Stimulated activated naive CD4-positive, alpha-beta T cell (primary cell): Measurements from ENCODE around the gene CDKL5.
A peak's percentile ranks its signal among the peaks of the same experiment; 100 is the strongest.
"Not testable (repeated sequence)": the region's sequence is repeated elsewhere in the genome, so short reads cannot be mapped to it uniquely, and the experiment has no call there.

ENCODE experiments used
- DNase-seq, 6 experiments: peaks; one replicate each; lab custom pipeline; 2025; lab: John Stamatoyannopoulos, UW

CDKL5 gene

DNA sequence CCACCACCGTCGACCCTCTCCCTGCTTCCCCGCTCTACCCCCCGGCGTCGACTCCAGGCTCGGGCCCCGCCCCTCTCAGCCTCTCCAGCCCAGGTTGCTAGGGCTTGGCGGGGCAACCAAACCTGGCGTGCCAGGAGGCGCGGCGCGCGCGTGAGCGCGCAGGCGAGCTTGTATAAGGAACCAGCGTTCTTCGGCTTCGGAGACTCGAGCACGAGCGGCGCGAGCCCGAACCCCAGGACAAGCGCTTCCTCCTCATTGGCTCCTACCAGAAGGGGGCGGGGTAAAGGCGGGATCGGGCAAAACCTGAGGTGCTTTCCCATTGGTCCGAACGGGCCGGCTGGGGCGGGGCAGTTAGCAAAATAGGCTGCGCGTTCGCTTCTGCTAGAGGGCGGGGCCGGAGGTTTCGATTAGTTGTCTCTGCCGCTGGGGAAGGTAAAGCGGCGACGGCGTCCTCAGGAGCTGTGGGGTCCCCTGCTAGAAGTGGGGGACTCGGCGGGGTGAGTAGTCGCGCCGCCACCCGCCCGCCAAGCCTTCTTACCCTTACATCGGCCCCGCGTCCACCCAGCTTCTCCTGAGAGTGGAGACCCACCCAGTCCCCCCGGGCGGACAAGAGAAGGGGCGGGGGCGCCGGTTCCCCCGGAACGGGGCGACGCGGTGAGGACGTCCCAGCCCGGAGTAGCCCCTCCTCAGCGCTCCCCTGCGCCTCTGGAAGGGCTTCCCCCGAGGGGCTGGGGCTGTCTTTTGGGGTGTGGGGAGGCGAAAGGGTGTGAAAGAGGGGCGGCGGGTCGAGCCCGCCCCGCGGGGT is at the start of gene CDKL5:
Gene CDKL5 (plus strand): TSS at position 410 of the 805 bp plus-strand sequence. CDS start 81,489 bp downstream, outside the sequence.
- DNase-seq: peak; percentile 86 to 96 (median 96)

DNA sequence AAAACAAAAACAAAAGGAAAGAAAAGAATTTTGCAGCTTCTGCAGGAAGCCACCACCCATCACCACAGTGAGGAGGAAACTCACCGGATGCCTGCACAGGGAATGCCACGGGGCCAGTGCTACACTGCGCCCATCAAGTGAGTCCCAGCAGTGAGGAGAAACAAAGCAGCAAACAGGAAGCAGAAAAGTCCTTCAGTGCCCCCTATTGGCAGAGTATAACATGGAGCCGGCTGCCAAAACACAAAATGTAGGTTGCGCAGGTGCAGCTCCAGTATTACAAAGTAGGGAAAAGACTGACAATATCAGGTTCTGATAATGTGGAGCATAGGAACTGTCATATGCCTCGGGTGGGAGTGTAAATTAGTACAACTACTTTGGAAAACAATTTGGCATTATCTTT is 47.6 kb upstream of the CDKL5 start:
- DNase-seq: peak in 2 of 6 experiments; percentile 8 to 12

DNA sequence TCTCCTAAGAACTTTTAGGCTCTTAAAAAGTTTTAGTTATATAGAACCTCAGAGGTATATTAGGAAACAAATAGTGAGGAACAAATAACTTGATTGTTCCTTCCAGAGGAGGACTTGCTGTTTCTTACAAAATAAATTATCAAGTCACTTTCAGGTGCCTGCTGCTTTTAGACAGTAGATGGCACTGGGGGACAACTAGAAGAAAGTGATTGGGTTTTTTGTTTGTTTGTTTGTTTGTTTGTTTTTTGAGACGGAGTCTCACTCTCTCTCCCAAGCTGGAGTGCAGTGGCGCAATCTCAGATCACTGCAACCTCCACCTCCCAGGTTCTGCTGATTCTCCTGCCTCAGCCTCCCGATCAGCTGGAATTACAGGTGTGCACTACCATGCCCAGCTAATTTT is 35.4 kb upstream of the CDKL5 start:
- no peak for DNase-seq

DNA sequence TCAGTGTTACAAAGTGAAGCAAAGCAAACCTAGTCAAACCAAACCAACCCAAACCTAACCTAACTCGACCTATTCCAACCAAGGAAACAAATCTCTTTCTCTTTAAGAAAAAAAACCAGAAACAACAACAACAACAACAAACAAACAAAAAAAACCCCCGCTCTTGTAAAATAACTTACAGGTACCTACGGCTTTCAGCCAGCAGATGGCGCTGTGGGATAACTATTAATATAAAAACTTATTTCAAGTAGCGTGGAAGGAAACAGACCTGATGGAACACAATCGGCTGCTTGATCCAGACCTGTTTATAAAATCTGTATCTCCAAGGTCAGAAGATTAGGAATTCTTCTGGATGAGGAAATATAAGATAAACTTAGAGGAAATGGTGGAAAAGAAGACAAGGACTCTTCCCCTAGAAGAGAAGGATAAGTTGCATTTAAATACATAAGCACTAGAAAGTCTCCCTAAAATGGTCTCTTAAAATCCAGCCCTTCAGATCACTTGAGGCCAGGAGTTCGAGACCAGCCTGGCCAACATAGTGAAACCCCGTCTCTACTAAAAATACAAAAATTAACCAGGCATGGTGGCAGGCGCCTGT is 34.4 kb upstream of the CDKL5 start:
- DNase-seq: peak; percentile 26 to 74 (median 62)

DNA sequence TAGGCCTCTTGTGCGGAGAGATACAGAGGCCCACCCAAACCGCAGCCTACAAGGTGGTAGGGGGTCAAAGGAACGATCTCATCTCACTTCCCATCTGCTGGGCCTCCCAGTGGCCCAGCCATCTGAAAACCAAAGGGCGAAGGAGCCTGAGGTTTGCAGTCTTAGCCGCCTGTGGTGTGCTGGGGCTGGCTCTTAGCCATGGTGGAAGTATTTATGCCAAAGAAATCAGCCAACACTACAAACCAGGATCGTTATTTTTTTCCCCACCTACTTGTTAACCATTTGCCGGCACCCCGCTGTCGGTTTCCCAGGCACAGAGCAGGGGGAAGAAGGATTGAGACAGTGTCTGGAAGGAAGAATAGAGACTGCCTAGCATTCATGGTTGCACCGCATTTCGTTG is 30.9 kb upstream of the CDKL5 start:
- DNase-seq: no peak

DNA sequence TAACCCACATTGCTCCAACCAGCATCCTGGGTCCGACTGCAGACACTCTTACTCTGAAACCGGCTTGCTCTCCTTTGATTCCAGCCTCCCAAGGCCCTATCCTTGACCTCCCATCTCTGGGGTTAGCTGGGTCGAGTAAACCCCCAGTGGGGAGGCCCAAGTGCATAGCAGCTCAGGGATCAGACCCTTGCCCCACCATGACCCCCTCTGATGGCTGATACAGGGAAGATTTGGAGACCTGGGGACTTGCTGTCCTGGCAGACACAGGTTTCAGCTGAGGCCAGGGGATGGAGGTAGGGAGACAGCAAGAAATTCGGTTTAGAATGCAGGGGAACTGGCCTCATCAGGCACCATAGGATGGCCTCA is 23.6 kb upstream of the CDKL5 start:
- DNase-seq: no peak

DNA sequence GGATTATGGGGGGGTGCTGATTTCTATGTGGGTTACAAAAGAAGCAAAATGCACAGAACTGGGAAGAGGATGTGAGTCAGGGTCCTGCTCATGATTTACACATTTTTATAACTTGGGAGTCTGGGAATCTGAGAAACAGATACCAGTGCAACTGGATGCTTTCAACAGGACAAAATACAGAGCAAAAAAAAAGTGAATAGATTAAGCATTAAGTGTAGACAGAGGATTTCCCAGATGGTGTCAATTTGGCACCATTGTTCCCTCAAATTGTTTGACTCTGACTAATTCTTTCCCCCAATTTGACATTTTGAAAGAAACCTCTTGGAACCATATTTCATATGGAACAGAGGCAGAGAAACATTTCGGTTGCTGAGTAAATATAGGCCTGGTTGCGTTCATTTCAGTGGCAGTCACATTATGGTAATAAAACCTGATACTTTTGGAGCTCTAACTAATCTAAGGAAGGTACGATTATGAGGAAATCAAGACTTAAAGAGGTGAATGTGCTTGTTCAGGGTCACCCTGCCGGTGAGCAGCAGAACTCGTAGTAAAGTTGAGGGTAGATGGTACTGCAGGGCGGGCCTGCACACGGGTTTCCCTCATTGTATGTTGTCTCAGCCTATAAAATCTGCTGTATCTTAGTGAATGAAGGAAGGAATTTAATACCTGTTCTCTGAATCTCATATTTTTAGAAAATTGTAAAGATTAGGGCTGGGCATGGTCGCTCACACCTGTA is 18.7 kb upstream of the CDKL5 start:
- DNase-seq: no peak

DNA sequence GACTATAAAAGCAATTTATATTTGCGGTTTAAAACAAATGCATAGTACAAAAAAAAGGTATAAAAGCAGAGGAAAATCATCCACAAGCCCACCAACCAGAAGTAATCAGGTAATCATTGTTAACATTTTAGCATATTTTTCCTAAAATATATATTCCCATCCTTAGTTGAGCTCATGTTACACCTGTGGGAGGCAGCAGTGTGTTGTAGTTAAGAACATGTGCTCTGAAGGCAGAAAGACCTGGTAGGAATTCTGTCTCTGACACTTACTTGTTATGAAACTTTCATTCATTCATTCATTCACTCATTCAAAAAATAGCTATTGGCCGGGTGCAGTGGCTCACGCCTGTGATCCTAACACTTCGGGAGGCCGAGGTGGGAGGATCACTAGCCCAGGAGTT is 15.4 kb upstream of the CDKL5 start:
- no peak for DNase-seq

DNA sequence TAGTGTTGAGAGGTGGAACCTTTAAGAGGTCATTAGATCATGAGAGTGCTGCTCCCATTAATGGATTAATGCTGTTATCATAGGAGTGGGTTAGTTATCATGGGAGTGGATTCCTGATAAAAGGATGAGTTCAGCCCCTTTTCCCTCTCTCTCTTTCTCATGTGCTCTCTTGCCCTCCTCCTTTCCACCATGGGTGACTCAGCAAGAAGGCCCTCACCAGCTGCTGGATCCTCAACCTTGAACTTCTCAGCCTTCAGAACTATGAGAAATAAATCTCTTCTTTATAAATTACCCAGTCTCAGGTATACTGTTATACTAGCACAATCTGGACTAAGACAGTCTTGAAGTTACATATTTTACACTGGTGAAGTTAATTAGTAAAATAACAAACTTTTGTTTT is 10.0 kb upstream of the CDKL5 start:
- no peak for DNase-seq

DNA sequence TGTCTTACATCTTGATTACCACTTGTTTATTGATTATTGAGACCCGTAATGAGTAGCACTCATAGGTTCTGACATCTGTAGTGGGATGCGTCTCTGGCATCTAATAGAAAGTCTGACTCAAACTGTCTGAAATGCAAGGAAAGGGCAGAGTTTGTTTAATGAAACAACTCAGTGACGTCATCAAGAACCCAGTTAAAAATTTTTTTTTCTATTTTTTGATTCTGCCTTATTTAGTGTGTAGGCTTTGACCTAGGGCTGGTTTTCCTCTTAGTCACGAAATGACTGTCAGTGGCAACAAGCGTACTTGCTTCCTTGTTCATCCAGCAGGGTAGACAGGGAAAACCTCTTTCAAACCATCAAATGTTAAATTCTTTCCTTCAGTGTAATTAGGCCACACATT is 3.1 kb upstream of the CDKL5 start:
- DNase-seq: no peak

DNA sequence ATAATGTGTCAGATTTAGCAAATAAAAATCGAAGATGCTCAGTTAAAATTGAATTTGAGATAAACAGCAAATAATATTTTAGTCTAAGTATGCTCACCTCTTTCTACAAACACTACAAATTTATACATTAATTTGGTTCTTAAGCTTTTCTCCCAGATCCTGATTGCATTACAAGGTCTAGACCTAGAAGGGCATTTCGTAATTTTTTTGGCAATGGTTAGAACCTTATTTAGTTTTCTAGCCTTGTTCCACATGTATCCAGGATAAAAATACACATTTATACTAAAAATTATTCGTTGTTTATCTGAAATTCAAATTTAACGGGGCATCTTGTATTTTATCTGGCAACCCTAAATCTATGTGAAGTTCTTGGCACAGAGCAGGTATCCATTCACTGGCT is 2.5 kb upstream of the CDKL5 start:
- no peak for DNase-seq

DNA sequence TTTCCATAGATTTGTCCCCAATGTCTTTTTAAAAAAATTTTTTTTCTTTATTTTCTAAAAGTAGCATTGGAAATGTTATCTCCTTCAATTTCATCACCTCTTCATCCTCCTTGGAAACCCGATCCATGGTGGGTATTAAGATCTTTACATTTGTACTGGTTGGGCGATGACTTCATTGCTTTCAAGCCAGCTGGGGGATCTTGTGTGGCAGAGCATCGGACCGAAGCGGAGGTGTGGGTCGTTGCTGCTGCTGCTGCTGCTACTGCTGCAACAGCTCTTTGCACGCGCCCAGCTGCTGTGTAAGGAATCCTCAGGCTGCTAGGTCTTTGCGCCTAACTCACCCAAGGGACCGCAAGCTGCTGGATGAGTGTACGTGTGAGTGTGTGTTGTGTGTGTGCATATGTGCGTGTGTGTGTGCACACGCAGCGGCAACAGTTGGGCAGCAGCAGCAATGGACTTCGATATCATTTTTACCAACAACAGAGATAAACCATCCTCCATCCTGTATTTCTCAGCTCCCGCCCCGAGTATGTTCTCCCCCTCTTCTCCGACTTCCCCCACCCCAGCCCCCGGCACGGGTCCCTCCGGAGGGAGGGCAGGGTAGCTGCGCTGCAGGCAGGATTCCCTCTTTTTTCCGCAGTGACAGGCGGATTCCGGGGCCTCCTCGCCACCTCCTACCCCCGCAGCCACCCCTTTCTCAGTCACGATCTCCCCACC is 768 bp upstream of the CDKL5 start:
- peak in 2 of 6 experiments; percentile 25 to 41 for DNase-seq

DNA sequence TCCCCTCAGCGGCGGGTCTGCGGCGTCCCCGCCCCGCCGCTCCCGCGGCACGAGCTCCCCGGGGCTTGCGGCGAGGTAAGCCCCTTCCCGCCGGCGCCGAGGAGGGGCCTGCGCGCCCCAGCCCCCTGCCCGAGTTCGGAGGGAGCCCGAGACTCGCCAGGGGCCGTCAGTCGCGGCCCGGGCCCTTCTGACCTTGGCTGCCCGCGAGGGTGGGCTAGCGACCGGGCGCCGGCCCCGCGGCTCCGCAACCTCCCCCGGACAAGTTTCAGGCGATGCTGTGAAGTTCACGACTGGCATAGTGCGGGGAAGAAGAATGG is 554 bp downstream of the CDKL5 start:
- DNase-seq: no peak

DNA sequence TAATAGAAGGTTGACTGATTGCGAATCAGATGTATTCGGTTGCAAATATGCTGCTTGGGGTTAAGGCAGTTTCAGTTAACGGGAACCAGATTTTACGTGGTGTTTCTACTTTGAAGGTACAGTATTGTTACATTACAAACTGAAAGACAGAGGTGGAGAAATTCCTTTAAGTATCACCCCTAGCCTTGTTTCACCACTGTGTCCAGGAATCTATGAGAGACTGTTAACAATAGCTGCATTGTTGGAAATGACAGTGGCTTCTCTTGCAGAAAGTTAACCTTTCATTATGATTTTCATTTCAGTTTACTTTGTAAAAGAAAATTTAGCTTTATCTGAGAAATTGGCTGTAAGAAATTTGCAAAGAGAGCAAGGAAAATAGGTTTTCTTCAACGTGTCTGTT is 2.6 kb downstream of the CDKL5 start:
- no peak for DNase-seq

DNA sequence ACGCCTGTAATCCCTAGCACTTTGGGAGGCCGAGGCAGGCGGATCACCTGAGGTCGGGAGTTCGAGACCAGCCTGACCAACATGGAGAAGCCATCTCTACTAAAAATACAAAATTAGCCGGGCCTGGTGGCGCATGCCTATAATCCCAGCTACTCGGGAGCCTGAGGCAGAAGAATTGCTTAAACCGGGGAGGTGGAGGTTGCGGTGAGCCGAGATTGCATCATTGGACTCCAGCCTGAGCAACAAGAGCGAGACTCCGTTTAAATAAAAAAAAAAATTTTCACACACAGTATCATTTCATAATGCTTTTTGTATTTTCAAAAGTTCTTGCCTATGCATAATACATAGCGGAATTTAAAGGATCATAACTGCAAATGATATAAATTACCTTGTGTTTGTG is 7.9 kb downstream of the CDKL5 start:
- DNase-seq: not testable (repeated sequence)

DNA sequence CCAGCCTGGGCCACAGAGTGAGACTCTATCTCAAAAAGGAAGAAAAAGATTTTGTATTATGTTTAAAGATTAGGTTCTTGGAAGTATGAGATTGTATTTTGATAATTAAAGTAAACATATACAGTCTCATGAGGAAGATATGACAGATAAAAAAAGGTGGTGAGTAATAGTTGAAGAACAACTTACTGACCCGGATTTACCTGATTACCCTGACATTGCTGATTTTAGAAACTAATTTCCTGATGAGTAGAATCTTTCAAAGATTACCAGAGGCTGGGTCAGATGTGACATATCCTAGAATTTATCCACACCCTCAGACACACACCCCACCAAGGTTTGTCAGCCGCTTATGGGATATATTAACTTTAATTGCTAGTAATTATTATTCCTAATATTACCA is 9.5 kb downstream of the CDKL5 start:
- no peak for DNase-seq

DNA sequence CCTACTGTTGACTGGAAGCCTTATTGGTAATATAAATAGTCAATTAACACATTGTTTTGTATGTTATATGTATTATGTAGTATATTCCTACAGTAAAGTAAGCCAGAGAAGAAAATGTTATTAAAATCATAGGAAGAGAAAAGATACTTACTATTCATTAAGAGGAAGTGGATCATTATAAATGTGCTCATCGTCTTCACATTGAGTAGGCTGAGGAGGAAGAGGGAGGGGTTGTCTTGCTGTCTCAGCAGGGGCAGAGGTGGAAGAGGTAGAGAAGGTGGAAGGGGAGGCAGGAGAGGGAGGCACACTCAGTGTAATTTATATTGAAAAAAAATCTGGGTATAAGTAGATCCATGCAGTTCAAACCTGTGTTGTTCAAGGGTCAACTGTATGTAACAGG is 10.6 kb downstream of the CDKL5 start:
- no peak for DNase-seq

DNA sequence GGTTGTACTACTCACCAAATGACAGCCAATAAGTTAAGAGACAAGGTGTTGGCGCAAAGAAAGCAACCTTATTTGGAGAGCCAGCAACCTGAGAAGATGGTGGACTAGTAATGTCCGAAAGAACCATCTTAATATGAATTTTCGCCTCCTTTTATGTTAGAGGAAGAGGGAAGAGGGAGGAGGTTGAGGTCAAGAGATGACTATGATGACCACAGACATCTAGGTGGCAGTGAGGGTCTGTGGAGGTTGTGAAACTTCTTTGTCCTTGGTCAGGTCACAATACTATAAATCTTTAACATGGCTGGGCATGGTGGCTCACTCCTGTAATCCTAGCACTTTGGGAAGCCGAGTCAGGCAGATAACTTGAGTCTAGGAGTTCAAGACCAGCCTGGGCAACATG is 15.4 kb downstream of the CDKL5 start:
- DNase-seq: no peak

DNA sequence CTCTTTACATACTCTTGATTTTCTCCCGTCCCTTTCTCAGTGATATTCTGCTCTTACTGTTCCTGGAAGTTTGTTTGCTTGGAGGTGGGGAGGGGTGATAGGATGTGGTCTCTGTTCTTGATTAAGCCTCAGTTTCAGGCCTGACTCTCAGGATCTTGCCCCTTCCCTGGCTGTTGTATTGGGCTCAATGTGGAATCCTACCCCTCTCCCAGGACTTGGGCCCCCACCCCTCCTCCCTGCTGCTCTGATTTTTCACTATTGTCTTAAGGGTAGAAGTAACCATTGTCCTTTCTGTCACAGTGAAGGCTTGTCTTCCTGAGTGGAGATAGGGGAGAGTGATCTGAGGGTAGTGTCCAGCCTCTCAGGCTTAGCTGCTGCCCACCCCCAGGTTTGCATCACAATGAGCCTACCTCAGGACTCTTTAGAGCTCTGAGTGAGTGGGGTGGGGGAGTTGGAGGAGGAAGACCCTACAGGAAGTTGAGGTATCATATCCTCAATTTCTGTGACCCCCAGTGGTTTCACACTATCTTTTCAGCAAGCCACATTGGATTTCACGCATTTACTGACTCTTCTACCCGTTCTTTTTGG is 16.5 kb downstream of the CDKL5 start:
- DNase-seq: no peak

DNA sequence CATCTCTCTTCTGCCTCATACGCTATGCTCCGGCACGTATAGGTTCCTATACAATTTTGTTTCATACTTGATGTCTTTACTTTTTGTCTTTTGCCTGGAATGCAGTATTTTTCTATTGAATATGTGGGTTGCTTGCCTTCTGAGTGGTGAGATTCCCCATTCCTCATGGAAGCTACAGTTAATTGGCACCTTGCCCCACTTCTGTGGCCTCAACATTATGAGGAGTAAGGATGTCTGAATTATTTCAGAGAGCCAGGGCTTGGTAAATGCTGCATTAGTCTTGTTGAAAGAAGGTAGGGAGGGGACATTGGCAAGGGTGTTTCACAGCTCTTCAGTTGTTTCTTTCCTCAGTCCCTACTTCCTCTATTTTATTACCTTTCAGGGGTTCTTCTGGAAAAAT is 23.0 kb downstream of the CDKL5 start:
- no peak for DNase-seq

DNA sequence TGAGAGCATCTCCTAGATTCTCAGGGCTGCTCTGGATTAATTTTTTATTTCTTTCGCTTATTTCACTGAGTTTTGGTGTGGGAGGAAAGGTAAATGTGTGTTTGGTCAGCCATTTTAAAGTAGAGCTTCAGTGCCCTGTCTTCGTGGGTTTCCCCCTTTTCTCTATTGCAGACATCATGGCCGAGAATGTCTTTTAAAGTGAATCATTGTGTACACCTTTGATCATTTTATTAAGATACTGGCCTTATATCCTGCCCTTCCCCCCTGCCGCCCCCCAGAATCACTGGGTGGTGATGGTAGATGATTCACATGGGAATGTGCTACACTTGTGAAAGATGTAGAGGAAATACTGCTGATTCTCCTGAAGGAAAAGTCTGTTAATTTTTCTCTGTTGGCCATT is 23.8 kb downstream of the CDKL5 start:
- DNase-seq: no peak

DNA sequence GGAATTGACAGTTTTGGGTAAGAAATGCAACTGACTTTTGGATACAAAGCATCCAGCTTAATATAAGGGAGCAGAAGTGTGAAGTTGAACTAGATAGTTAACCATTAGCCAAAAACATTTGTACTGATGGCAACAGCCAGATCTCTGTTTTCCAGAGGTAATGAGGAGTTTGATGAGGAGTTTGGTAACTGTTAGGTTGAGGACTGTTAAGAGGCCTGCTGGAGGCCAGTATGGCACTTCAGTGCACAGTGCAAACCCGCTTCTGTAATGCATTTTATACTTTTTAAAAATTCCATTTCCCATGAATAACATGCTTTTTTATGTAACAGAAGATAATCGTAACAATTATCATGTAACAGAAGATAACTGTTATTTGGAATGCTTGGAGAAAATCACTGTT is 30.0 kb downstream of the CDKL5 start:
- DNase-seq: no peak
